OCI-LY7 (cell line): Measurements from ENCODE around the gene CD3G. TPM values are rescaled to one million over a fixed set of nuclear protein-coding genes. Genes with fewer than 3 reads are reported as not detected.

Experiments
- BruUV-seq: library from RNA; stranded (reverse); fragments of 400-500 nt; replicated peaks from 2 replicates; lab custom pipeline; 2021; lab: Mats Ljungman, UMichigan
- CTCF ChIA-PET: fragments of 300-600 bp; sonication (Branson Sonifier 250); formaldehyde crosslinking; loops from one replicate; lab custom pipeline; 2022; ENCODE audit warnings: antibody characterized with exemption; ENCODE audit not compliant: unreplicated experiment; lab: Charles Lee
- POLR2A ChIA-PET: fragments of 300-600 bp; sonication (Branson Sonifier 250); formaldehyde crosslinking; loops from one replicate; lab custom pipeline; 2022; ENCODE audit warnings: antibody characterized with exemption; lab: Charles Lee
- DNase-seq: peaks from one replicate; pipeline ENCODE4 v3.0.0-alpha.2; 2015; ENCODE audit warnings: low spot score
- H2AFZ ChIP-seq: fragments of 200-600 bp; sonication (generic), shearing (Covaris generic); 2 replicates; pipeline ENCODE4 v1.6.1; 2014; ENCODE audit warnings: mild to moderate bottlenecking, antibody characterized with exemption, low read length, moderate library complexity
- H3K27ac ChIP-seq: fragments of 200-600 bp; sonication (generic); 2 replicates; pipeline ENCODE4 v1.5.1; 2014; ENCODE audit warnings: mixed run types, low read depth, mild to moderate bottlenecking, moderate library complexity, low read length, inconsistent platforms; ENCODE audit not compliant: poor library complexity, severe bottlenecking
- H3K36me3 ChIP-seq: fragments of 200-600 bp; sonication (generic); 2 replicates; pipeline ENCODE4 v1.6.1; 2014; ENCODE audit warnings: mild to moderate bottlenecking, antibody characterized with exemption, low read length, moderate library complexity, mixed read lengths; ENCODE audit not compliant: insufficient read depth
- H3K4me1 ChIP-seq: fragments of 200-600 bp; sonication (generic); 2 replicates; pipeline ENCODE4 v1.5.1; 2014; ENCODE audit warnings: mild to moderate bottlenecking, low read length; ENCODE audit not compliant: insufficient read depth, poor library complexity, severe bottlenecking
- H3K4me2 ChIP-seq: fragments of 200-600 bp; sonication (generic); 2 replicates; pipeline ENCODE4 v1.6.1; 2014; ENCODE audit warnings: mild to moderate bottlenecking, low read length
- H3K4me3 ChIP-seq: fragments of 200-600 bp; sonication (generic); 2 replicates; pipeline ENCODE4 v1.5.1; 2014; ENCODE audit warnings: mild to moderate bottlenecking, low read depth, low read length; ENCODE audit not compliant: poor library complexity, severe bottlenecking
- H3K79me2 ChIP-seq: fragments of 200-600 bp; sonication (generic); 2 replicates; pipeline ENCODE4 v1.6.1; 2016; ENCODE audit warnings: low read depth, mild to moderate bottlenecking, low read length, moderate library complexity, mixed read lengths; ENCODE audit not compliant: insufficient read depth
- H3K9me2 ChIP-seq: fragments of 200-600 bp; sonication (generic); 2 replicates; pipeline ENCODE4 v1.6.1; 2016; ENCODE audit warnings: mild to moderate bottlenecking, low read length, mixed read lengths; ENCODE audit not compliant: insufficient read depth
- H3K9me3 ChIP-seq: fragments of 200-600 bp; sonication (generic); 2 replicates; pipeline ENCODE4 v1.6.1; 2014; ENCODE audit warnings: mild to moderate bottlenecking, mixed run types, low read length, mixed read lengths
- H4K20me1 ChIP-seq: fragments of 200-600 bp; sonication (generic); 2 replicates; pipeline ENCODE4 v1.6.1; 2014; ENCODE audit warnings: mild to moderate bottlenecking, antibody characterized with exemption, low read length, moderate library complexity, mixed read lengths; ENCODE audit not compliant: insufficient read depth
- CTCF ChIP-seq: fragments of 200-600 bp; sonication (generic); conservative IDR thresholded peaks from 2 replicates; pipeline ENCODE4 v1.5.1; 2014; ENCODE audit warnings: mild to moderate bottlenecking, antibody characterized with exemption, low read length, moderate library complexity, mixed read lengths
- EZH2phosphoT487 ChIP-seq: fragments of 200-600 bp; sonication (generic); IDR thresholded peaks from 2 replicates; pipeline ENCODE4 v1.6.1; 2018; ENCODE audit warnings: low read depth, borderline replicate concordance, mild to moderate bottlenecking, mixed run types, antibody characterized with exemption, low read length, moderate library complexity, mixed read lengths
- intact Hi-C: fragments of 100-400 bp; cut with micrococcal nuclease; formaldehyde crosslinking; loops from one replicate; pipeline ENCODE4 v1.10.0; 2022; ENCODE audit not compliant: unreplicated experiment
- total RNA-seq, 2 experiments: library from RNA; depleted of rRNA in 1 of 2; stranded (reverse); fragments of >200 nt in 1 of 2; shearing (Covaris generic) in 1 of 2; gene quantifications; 2 replicates each; pipeline ENCODE4 v1.2.3, GENCODE V29; 2014 to 2022

Gene CD3G
- total RNA-seq, 2 experiments from 2014 or later = not detected

DNA sequence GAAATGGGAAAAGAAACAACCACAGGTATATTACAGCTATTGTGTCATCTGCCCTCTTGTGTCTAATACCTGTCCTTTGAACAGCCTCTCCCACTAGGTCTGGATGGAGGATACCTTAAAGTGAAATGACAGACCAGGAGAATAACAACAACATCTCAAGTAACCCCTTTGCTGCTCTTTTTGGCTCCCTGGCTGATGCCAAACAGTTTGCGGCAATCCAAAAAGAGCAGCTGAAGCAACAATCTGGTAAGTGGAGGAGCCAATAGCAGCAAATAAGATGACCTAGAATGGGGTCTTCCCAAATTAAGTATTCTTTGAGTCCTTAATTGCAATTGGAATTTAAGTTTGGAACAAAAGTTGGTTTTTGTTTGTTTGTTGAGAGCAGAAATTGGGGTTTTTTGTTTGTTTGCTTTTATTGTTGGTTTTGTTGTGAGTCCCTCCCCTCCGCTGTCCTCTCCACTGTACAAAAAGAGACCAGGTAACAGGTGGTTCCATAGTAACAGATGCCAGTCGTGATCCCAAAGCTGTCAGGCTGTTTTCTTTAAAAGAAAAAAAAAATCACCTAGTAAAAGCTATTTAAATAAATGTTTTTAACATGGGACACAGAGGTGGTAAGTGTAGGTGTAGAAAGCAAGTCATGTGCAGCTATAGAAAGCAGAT is 20.9 kb downstream of the CD3G start:
- ChIA-PET CTCF (no interaction called here), POLR2A (interaction anchor here (0.5 to 1.9 kb wide), 5 partner anchors 8 to 183 kb away, joined by 4 to 8 read pairs (median 4); no protein-coding TSS in a partner anchor)
- peaks cover 74% of the 10 kb centered on the region for H3K36me3 ChIP-seq
- H3K27ac ChIP-seq = no peak overlapping the region
- H3K4me2 ChIP-seq = no peak overlapping the region
- no peak overlapping the region for H2AFZ ChIP-seq
- no peaks in the 10 kb centered on the region for H3K9me2 ChIP-seq
- H4K20me1 ChIP-seq = no peaks in the 10 kb centered on the region
- intact Hi-C loops = loop anchor here (5.0 kb wide), 1 partner anchor 72 kb away; the partner anchor contains the start of gene KMT2A
- no TSS peak for BruUV-seq
- H3K4me3 ChIP-seq = no peak overlapping the region
- H3K4me1 ChIP-seq = peaks cover 12% of the 10 kb centered on the region
- H3K9me3 ChIP-seq = no peaks in the 10 kb centered on the region
- TF ChIP-seq EZH2phosphoT487 = no peak
- TF ChIP-seq CTCF = no peak
- peaks cover 44% of the 10 kb centered on the region for H3K79me2 ChIP-seq
- DNase-seq = no peak

DNA sequence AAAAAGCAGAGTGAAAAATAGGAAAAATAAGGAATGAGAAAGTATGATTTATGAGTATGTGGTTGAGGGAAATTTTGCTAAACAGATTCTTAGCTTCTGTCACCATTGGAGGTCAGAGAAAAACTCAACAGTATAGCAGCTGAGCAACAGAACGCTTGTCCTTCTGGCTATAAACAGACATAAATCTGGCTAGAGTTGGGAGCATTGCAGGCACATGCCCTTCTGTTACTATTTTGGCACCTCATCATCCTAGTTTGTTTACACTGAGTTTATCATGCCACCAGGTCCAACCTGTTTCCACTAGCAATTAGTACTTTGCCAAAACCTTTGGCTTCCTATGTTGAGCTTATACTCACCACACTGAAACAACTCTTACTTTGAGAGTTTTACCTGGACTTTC is 22.1 kb downstream of the CD3G start:
- POLR2A ChIA-PET = interaction anchor here (1.9 kb wide), 1 partner anchor 9 kb away, joined by 8 read pairs; no protein-coding TSS in a partner anchor
- BruUV-seq = no TSS peak
- CTCF ChIA-PET = interaction anchor here (0.6 kb wide), 1 partner anchor 185 kb away, joined by 3 read pairs; no protein-coding TSS in a partner anchor

More for the DNA sequence above, 22.1 kb downstream of the CD3G start:
- H4K20me1 ChIP-seq = no peaks in the 10 kb centered on the region
- H2AFZ ChIP-seq = no peak overlapping the region
- no peak overlapping the region for H3K4me3 ChIP-seq
- H3K4me1 ChIP-seq = no peaks in the 10 kb centered on the region
- H3K36me3 ChIP-seq = peaks cover 86% of the 10 kb centered on the region
- DNase-seq = no peak
- H3K9me2 ChIP-seq = no peaks in the 10 kb centered on the region
- no peaks in the 10 kb centered on the region for H3K9me3 ChIP-seq
- intact Hi-C loops = no loop called here
- no peak overlapping the region for H3K4me2 ChIP-seq
- H3K27ac ChIP-seq = no peak overlapping the region
- TF ChIP-seq CTCF (no peak), EZH2phosphoT487 (no peak)
- peaks cover 32% of the 10 kb centered on the region for H3K79me2 ChIP-seq
